ENCODE measurements around the gene CREB3L1. TPM values are rescaled to one million over a fixed set of nuclear protein-coding genes. Genes with fewer than 3 reads are reported as not detected.

CREB3L1 gene
- total RNA-seq, 1 donor from 2014 or later = 0.43 TPM

- TF ChIP-seq EZH2 (IDR thresholded peaks at IDR 0.05) = no peak
- TF ChIP-seq, protein P1, sequence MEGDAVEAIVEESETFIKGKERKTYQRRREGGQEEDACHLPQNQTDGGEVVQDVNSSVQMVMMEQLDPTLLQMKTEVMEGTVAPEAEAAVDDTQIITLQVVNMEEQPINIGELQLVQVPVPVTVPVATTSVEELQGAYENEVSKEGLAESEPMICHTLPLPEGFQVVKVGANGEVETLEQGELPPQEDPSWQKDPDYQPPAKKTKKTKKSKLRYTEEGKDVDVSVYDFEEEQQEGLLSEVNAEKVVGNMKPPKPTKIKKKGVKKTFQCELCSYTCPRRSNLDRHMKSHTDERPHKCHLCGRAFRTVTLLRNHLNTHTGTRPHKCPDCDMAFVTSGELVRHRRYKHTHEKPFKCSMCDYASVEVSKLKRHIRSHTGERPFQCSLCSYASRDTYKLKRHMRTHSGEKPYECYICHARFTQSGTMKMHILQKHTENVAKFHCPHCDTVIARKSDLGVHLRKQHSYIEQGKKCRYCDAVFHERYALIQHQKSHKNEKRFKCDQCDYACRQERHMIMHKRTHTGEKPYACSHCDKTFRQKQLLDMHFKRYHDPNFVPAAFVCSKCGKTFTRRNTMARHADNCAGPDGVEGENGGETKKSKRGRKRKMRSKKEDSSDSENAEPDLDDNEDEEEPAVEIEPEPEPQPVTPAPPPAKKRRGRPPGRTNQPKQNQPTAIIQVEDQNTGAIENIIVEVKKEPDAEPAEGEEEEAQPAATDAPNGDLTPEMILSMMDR (IDR thresholded peaks at IDR 0.05) = no peak
- TF ChIP-seq EZH2phosphoT487 (IDR thresholded peaks at IDR 0.05) = no peak
- Mint-ChIP-seq H3K27ac (no peak overlapping the region), H3K9me3 (no peaks in the 10 kb centered on the region), H3K4me1 (peaks cover 31% of the 10 kb centered on the region), H3K27me3 (ENCODE audit: insufficient read depth, low read depth) (peaks cover 21% of the 10 kb centered on the region), H3K36me3 (no peaks in the 10 kb centered on the region), H3K4me3 (no peak overlapping the region)
- Histone ChIP-seq H3K9ac (no peak overlapping the region), H3K27ac (no peak overlapping the region), H2AFZ (replicated peaks) (no peak overlapping the region), H3F3A (ENCODE audit: low read depth) (peaks cover 18% of the 10 kb centered on the region), H3K4me3 (no peak overlapping the region), H3K9me3 (ENCODE audit: low read depth) (no peaks in the 10 kb centered on the region), H3K27me3 (peaks cover 9% of the 10 kb centered on the region), H3K4me2 (no peak overlapping the region), H4K20me1 (ENCODE audit: low read depth) (no peaks in the 10 kb centered on the region), H3K79me2 (ENCODE audit: low read depth) (no peaks in the 10 kb centered on the region), H3K4me1 (peaks cover 25% of the 10 kb centered on the region), H3K36me3 (no peaks in the 10 kb centered on the region)
- no peak for DNase-seq (ENCODE audit: low spot score)
Measured at GRCh38 chr11:46273511-46274205, 3.8 kb upstream of the CREB3L1 start.

DNA sequence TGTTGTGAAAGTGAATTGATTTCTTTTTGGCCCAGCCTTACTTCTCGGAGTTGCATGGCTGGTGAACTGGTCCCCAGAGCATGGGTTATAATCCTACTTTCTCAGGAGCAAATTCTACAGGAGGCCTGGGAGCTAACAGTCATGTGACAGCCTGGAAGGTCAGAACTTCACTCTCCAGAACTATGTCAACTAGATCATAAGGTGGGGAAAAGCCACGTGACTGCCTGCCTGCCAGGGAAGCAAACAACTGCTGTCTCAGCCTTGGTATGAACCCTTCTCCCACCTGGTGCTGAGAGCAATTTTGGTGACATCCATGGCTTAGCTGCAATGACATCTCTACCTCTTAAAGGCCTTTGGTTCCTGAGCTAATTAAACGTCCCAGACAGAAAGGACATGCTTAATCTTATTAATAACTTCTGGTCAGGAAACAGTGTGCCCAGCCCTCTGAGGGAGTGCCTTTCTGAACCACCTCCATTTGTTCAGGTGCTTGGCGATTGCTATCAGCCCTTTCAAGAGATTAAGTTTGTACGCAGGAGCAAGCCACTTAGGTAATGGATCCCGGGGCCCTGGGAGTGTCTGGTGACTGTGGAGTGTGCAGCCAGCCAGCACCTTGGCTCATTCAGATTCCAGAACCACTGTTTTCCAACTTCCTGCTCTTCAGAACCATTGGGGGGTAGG, 1.4 kb upstream of the CREB3L1 start:
- Mint-ChIP-seq H3K27ac (no peak overlapping the region), H3K4me1 (peaks cover 44% of the 10 kb centered on the region)

DNA sequence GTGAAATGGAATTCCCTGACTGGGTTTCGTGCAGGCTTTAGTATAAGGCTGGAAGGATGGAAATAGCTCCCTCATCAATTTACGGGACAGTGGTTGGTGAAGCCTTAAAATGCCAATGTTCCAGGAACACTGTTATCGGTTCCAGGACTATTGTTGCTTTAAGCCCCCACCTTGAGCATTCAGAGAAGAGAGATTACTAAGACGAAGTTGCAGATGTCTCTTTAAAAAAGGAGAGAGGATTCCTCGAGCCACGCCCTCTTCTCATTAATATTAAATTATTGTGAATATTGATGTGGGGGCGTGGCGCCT, 195 bp upstream of the CREB3L1 start:
- Histone ChIP-seq H3K27me3 (peaks cover 9% of the 10 kb centered on the region), H2AFZ (replicated peaks) (peak overlapping the region; percentile 91), H4K20me1 (ENCODE audit: low read depth) (no peaks in the 10 kb centered on the region), H3K27ac (no peak overlapping the region), H3K36me3 (no peaks in the 10 kb centered on the region), H3F3A (ENCODE audit: low read depth) (peaks cover 43% of the 10 kb centered on the region), H3K4me1 (peaks cover 52% of the 10 kb centered on the region), H3K9me3 (ENCODE audit: low read depth) (no peaks in the 10 kb centered on the region), H3K9ac (no peak overlapping the region), H3K79me2 (ENCODE audit: low read depth) (no peaks in the 10 kb centered on the region), H3K4me3 (peak overlapping the region; percentile 80), H3K4me2 (peak overlapping the region; percentile 100)
- Mint-ChIP-seq H3K36me3 (no peaks in the 10 kb centered on the region), H3K4me3 (peak overlapping the region; percentile 94), H3K4me1 (peaks cover 46% of the 10 kb centered on the region), H3K27ac (no peak overlapping the region), H3K27me3 (ENCODE audit: insufficient read depth, low read depth) (peaks cover 27% of the 10 kb centered on the region), H3K9me3 (no peaks in the 10 kb centered on the region)
- DNase-seq (ENCODE audit: low spot score) = no peak
- TF ChIP-seq, protein P1 (IDR thresholded peaks at IDR 0.05) = no peak
- TF ChIP-seq EZH2 (IDR thresholded peaks at IDR 0.05) (no peak), EZH2phosphoT487 (IDR thresholded peaks at IDR 0.05) (no peak)

More for the DNA sequence above, 1.4 kb upstream of the CREB3L1 start:
- Histone ChIP-seq H3K79me2 (ENCODE audit: low read depth) (no peaks in the 10 kb centered on the region), H3K27ac (no peak overlapping the region), H3F3A (ENCODE audit: low read depth) (peaks cover 32% of the 10 kb centered on the region), H3K36me3 (no peaks in the 10 kb centered on the region), H3K4me1 (peaks cover 44% of the 10 kb centered on the region), H3K9ac (no peak overlapping the region), H4K20me1 (ENCODE audit: low read depth) (no peaks in the 10 kb centered on the region), H2AFZ (replicated peaks) (no peak overlapping the region), H3K9me3 (ENCODE audit: low read depth) (no peaks in the 10 kb centered on the region), H3K4me3 (no peak overlapping the region), H3K4me2 (peak overlapping the region; percentile 20), H3K27me3 (peaks cover 9% of the 10 kb centered on the region)
- Mint-ChIP-seq H3K27me3 (ENCODE audit: insufficient read depth, low read depth) (peaks cover 29% of the 10 kb centered on the region), H3K9me3 (no peaks in the 10 kb centered on the region), H3K36me3 (no peaks in the 10 kb centered on the region), H3K4me3 (peak overlapping the region; percentile 66)
- TF ChIP-seq EZH2phosphoT487 (IDR thresholded peaks at IDR 0.05) (no peak), EZH2 (IDR thresholded peaks at IDR 0.05) (no peak)
- TF ChIP-seq, protein P1 (IDR thresholded peaks at IDR 0.05) = no peak
- no peak for DNase-seq (ENCODE audit: low spot score)
